Measurements from ENCODE around the gene CHST8. TPM values are rescaled to one million over a fixed set of nuclear protein-coding genes. Genes with fewer than 3 reads are reported as not detected.

Gene CHST8
- polyA plus RNA-seq, 3 donors = not detected

- no peak for DNase-seq
- Mint-ChIP-seq H3K36me3 (no peaks in the 10 kb centered on the region), H3K4me3 (peak overlapping the region in 1 of 2 donors; percentile 79), H3K9me3 (peaks cover 2 to 5% (median 3%) of the 10 kb centered on the region in 7 donors), H3K27ac (no peak overlapping the region), H3K27me3 (ENCODE audit: low read depth in 3 of 3) (peaks cover 56 to 74% (median 57%) of the 10 kb centered on the region in 3 donors), H3K4me1 (no peaks in the 10 kb centered on the region)
- H2AFZ ChIP-seq (ENCODE audit: insufficient read depth, low read depth, low read length, poor library complexity, severe bottlenecking) = no peak overlapping the region
- TF ChIP-seq, protein P1, sequence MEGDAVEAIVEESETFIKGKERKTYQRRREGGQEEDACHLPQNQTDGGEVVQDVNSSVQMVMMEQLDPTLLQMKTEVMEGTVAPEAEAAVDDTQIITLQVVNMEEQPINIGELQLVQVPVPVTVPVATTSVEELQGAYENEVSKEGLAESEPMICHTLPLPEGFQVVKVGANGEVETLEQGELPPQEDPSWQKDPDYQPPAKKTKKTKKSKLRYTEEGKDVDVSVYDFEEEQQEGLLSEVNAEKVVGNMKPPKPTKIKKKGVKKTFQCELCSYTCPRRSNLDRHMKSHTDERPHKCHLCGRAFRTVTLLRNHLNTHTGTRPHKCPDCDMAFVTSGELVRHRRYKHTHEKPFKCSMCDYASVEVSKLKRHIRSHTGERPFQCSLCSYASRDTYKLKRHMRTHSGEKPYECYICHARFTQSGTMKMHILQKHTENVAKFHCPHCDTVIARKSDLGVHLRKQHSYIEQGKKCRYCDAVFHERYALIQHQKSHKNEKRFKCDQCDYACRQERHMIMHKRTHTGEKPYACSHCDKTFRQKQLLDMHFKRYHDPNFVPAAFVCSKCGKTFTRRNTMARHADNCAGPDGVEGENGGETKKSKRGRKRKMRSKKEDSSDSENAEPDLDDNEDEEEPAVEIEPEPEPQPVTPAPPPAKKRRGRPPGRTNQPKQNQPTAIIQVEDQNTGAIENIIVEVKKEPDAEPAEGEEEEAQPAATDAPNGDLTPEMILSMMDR (IDR thresholded peaks at IDR 0.05) = no peak
- H3K9me3 ChIP-seq (replicated peaks in 1 of 2; ENCODE audit: control insufficient read depth in 1 of 2, insufficient read depth in 1 of 2, low read length in 2 of 2) = no peaks in the 10 kb centered on the region
- no peak overlapping the region for H3K9ac ChIP-seq (ENCODE audit: insufficient read depth, low read length, poor library complexity, severe bottlenecking)
- H3K4me2 ChIP-seq (replicated peaks; ENCODE audit: extremely low read depth, low read length, poor library complexity, severe bottlenecking) = no peak overlapping the region
- H3K36me3 ChIP-seq (replicated peaks in 1 of 2; ENCODE audit: control insufficient read depth in 1 of 2, insufficient read depth in 2 of 2, low read length in 2 of 2) = no peaks in the 10 kb centered on the region
- H3K4me1 ChIP-seq (ENCODE audit: control insufficient read depth in 1 of 2, insufficient read depth in 2 of 2, low read length in 2 of 2) = no peaks in the 10 kb centered on the region
- intact Hi-C loops (cut with micrococcal nuclease) = no loop called here
- H4K20me1 ChIP-seq (ENCODE audit: insufficient read depth, low read length) = no peaks in the 10 kb centered on the region
- WGBS (ENCODE audit: insufficient coverage) = 16% methylated on average over 60 of the region's 60 CpGs
- H3K27me3 ChIP-seq (ENCODE audit: control insufficient read depth in 2 of 2, insufficient read depth in 2 of 2, low read length in 2 of 2) = peaks cover 19 to 58% of the 10 kb centered on the region in 2 donors
- no peak overlapping the region for H3K4me3 ChIP-seq (replicated peaks in 1 of 3; ENCODE audit: low read depth in 2 of 3, low read length in 3 of 3)
- no peak overlapping the region for H3K27ac ChIP-seq (ENCODE audit: low read depth in 1 of 2, low read length in 2 of 2)
- no peaks in the 10 kb centered on the region for H3K79me2 ChIP-seq (ENCODE audit: insufficient read depth, low read length)
Observed at GRCh38 chr19:33621065-33621785, 528 bp upstream of the CHST8 start.

DNA sequence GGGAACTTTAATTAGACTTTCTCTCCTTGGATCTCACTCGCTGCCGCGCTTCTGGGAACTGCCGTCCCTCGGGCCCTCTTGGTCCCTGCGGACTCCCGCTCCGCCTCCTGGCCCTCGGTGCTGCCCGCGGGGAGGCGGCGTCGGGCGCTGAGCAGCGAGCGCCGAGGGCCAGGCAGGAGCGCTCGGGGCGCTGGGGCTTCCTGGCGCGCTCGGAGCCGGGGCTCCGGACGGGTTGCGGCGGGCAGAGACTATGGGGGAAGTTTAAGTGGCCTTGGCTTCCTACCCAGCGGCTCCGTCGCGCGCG lies 704 bp downstream of the CHST8 start:
- no peaks in the 10 kb centered on the region for H3K79me2 ChIP-seq (ENCODE audit: insufficient read depth, low read length)
- H3K27ac ChIP-seq (ENCODE audit: low read depth in 1 of 2, low read length in 2 of 2) = no peak overlapping the region
- H4K20me1 ChIP-seq (ENCODE audit: insufficient read depth, low read length) = no peaks in the 10 kb centered on the region
- H3K4me1 ChIP-seq (ENCODE audit: control insufficient read depth in 1 of 2, insufficient read depth in 2 of 2, low read length in 2 of 2) = no peaks in the 10 kb centered on the region
- Mint-ChIP-seq H3K27me3 (ENCODE audit: low read depth in 3 of 3) (peaks cover 53 to 77% (median 58%) of the 10 kb centered on the region in 3 donors), H3K36me3 (no peaks in the 10 kb centered on the region), H3K4me3 (peak overlapping the region in 1 of 2 donors; percentile 80), H3K4me1 (no peaks in the 10 kb centered on the region), H3K9me3 (peaks cover 1 to 5% (median 3%) of the 10 kb centered on the region in 7 donors), H3K27ac (no peak overlapping the region)
- TF ChIP-seq, protein P1 (IDR thresholded peaks at IDR 0.05) = no peak
- DNase-seq = no peak
- no peaks in the 10 kb centered on the region for H3K9me3 ChIP-seq (replicated peaks in 1 of 2; ENCODE audit: control insufficient read depth in 1 of 2, insufficient read depth in 1 of 2, low read length in 2 of 2)
- H3K4me3 ChIP-seq (replicated peaks in 1 of 3; ENCODE audit: low read depth in 2 of 3, low read length in 3 of 3) = no peak overlapping the region
- H3K27me3 ChIP-seq (ENCODE audit: control insufficient read depth in 2 of 2, insufficient read depth in 2 of 2, low read length in 2 of 2) = peaks cover 19 to 58% of the 10 kb centered on the region in 2 donors
- no peak overlapping the region for H2AFZ ChIP-seq (ENCODE audit: insufficient read depth, low read depth, low read length, poor library complexity, severe bottlenecking)
- no peaks in the 10 kb centered on the region for H3K36me3 ChIP-seq (replicated peaks in 1 of 2; ENCODE audit: control insufficient read depth in 1 of 2, insufficient read depth in 2 of 2, low read length in 2 of 2)
- H3K9ac ChIP-seq (ENCODE audit: insufficient read depth, low read length, poor library complexity, severe bottlenecking) = no peak overlapping the region
- intact Hi-C loops (cut with micrococcal nuclease) = no loop called here
- WGBS (ENCODE audit: insufficient coverage) = under 1% methylated on average over 35 of the region's 35 CpGs
- no peak overlapping the region for H3K4me2 ChIP-seq (replicated peaks; ENCODE audit: extremely low read depth, low read length, poor library complexity, severe bottlenecking)

Data from CD14-positive monocyte (primary cell).